Measurements from ENCODE around the gene WNT9A.

Gene WNT9A

GRCh38 chr1:227909188-227909587 is 38.5 kb downstream of the WNT9A start:
- DNase-seq, result no peak

GRCh38 chr1:227908359-227908758 is 39.4 kb downstream of the WNT9A start:
- no peak for DNase-seq

GRCh38 chr1:227907439-227908015 is 40.2 kb downstream of the WNT9A start:
- no peak for DNase-seq

- DNase-seq, result no peak
These were observed 41.1 kb downstream of the WNT9A start for GRCh38 chr1:227906550-227907071.

GRCh38 chr1:227905573-227906487 is 41.9 kb downstream of the WNT9A start:
- no peak for DNase-seq

- DNase-seq, result no peak
These were observed 43.0 kb downstream of the WNT9A start for GRCh38 chr1:227904541-227905335.

- DNase-seq, result no peak
These were observed 43.9 kb downstream of the WNT9A start for GRCh38 chr1:227903614-227904501.

- DNase-seq, result no peak
These were observed 44.6 kb downstream of the WNT9A start for GRCh38 chr1:227903061-227903521.

- DNase-seq, result no peak
These were observed 45.1 kb downstream of the WNT9A start for GRCh38 chr1:227902641-227902990.

- no peak for DNase-seq
These were observed 45.7 kb downstream of the WNT9A start for GRCh38 chr1:227901906-227902640.

GRCh38 chr1:227901239-227901905 is 46.4 kb downstream of the WNT9A start:
- DNase-seq, result no peak

- no peak for DNase-seq
These were observed 47.1 kb downstream of the WNT9A start for GRCh38 chr1:227900571-227901051.

GRCh38 chr1:227899820-227900449 is 47.8 kb downstream of the WNT9A start:
- no peak for DNase-seq

GRCh38 chr1:227899141-227899819 is 48.5 kb downstream of the WNT9A start:
- DNase-seq, result no peak

- DNase-seq, result no peak
These were observed 49.1 kb downstream of the WNT9A start for GRCh38 chr1:227898502-227899140.

GRCh38 chr1:227897704-227898438 is 49.9 kb downstream of the WNT9A start:
- DNase-seq, result no peak

GRCh38 chr1:227896710-227897655 is 50.7 kb downstream of the WNT9A start:
- DNase-seq, result no peak
